Tongue (tissue), 2 donors: ENCODE measurements around the gene MCFD2. TPM values are rescaled to one million over a fixed set of nuclear protein-coding genes. Genes with fewer than 3 reads are reported as not detected.

Experiments
- small RNA-seq: library from RNA; depleted of rRNA; stranded (forward); fragments of <200 nt; gene quantifications from one replicate; pipeline ENCODE3, GENCODE V24; 2014; ENCODE audit warnings: low replicate concordance
- total RNA-seq: library from RNA; depleted of rRNA; stranded (reverse); fragments of >200 nt; gene quantifications from one replicate; pipeline ENCODE4 v1.2.3, GENCODE V29; 2014

The MCFD2 gene
- total RNA-seq, 1 donor from 2014 or later, result 55.7 TPM

Small RNA genes lying within 50 kb of the gene (small RNA-seq; reads per million reads assigned to genes)
- not detected for gene AC093732.2

Other genes starting within 250 kb of the MCFD2 start
- gene SOCS5, start 216.5 kb downstream of the MCFD2 start, total RNA-seq, result 41.5 TPM
- gene TTC7A, start 25.4 kb upstream of the MCFD2 start, total RNA-seq, result 17.8 TPM
- not detected for gene STPG4, start 239.5 kb upstream of the MCFD2 start, total RNA-seq